Measurements from ENCODE around the gene PER2. TPM values are rescaled to one million over a fixed set of nuclear protein-coding genes. Genes with fewer than 3 reads are reported as not detected.

Gene PER2
- total and polyA plus RNA-seq, 2 donors (not counting 3 experiments of a cell fraction or from before 2014, with no cell fraction given): 0.86 to 3.8 TPM

DNA sequence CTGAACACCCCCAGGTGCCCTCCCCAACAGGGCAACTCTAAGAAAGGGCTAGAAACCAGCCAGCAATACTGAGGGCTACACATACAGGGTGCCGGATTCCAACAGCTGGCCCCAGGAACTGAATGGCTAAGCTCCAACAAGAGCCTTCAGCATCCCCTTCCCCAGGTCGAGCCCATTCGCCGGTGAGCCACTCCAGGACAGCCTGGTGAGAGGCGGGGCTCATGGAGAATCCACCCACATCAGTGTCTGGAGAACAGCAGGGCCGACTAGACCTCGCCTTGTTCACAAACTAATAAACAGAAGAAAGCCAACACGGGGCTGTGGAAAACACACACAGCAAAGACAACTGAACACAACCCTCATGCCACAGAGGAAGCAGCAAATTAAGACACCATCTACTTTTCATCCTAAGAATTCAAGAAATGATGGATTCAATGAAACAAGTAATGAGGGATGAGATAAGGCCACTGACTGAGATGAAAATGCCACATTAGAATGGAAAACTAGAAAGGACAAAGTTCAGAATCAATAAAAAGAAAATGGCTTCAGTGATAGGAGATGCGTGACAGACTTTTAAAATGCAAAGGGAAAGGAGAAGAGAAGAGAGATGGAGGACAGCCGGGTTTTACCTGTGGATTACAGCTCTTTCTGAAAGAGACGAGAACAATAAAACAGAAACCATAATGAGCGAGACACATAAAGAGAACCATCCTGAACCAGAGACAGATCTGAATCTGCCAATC is 8.2 kb downstream of the PER2 start:
- H3K4me2 ChIP-seq (ENCODE audit: insufficient read depth, low read length): no peak overlapping the region
- CTCF ChIA-PET: interaction anchor here (2.6 kb wide), 1 partner anchor 17 kb away, joined by 9 read pairs; no protein-coding TSS in a partner anchor
- dilution Hi-C loops (cut with MboI; ENCODE audit: extremely low pct_ligation_motif_present, low sequenced_read_pairs) (no loop called here), intact Hi-C loops (cut with micrococcal nuclease) (no loop called here)
- BruUV-seq (replicated peaks): no TSS peak
- H3K36me3 ChIP-seq (ENCODE audit: control insufficient read depth in 2 of 2, extremely low read depth in 1 of 2, insufficient read depth in 2 of 2, low read length in 2 of 2): peaks cover 0 to 2% of the 10 kb centered on the region in 2 experiments
- no peak overlapping the region for H2AFZ ChIP-seq (ENCODE audit: low read depth, low read length)
- H3K27me3 ChIP-seq (ENCODE audit: control insufficient read depth in 2 of 2, insufficient read depth in 2 of 2, low read length in 2 of 2): no peaks in the 10 kb centered on the region
- no peaks in the 10 kb centered on the region for H3K9me3 ChIP-seq (replicated peaks; ENCODE audit: control insufficient read depth, insufficient read depth, low read length)
- POLR2A ChIA-PET: no interaction called here
- no peak overlapping the region for H3K9ac ChIP-seq (replicated peaks; ENCODE audit: extremely low read depth, insufficient read depth, low read length)
- no peak overlapping the region for H3K27ac ChIP-seq (ENCODE audit: insufficient read depth, low read depth, low read length)
- H3K4me3 ChIP-seq (replicated peaks in 1 of 3; ENCODE audit: insufficient read depth in 1 of 3, low read depth in 1 of 3, low read length in 3 of 3): no peak overlapping the region
- no peaks in the 10 kb centered on the region for H3K9me1 ChIP-seq (replicated peaks; ENCODE audit: control insufficient read depth, extremely low read depth, insufficient read depth, low read length)
- no peak for DNase-seq (ENCODE audit: low read depth, low spot score)
- no peaks in the 10 kb centered on the region for H3K4me1 ChIP-seq (ENCODE audit: control insufficient read depth, extremely low read depth, insufficient read depth, low read length)
- FAIRE-seq: no peak
- no peaks in the 10 kb centered on the region for H3K79me2 ChIP-seq (ENCODE audit: control insufficient read depth, insufficient read depth, low read length)
- TF ChIP-seq FOS (IDR thresholded peaks at IDR 0.05; ENCODE audit: borderline replicate concordance, insufficient read depth, low read length) (no peak), EZH2 (IDR thresholded peaks at IDR 0.05; ENCODE audit: borderline replicate concordance, low read depth, low read length, severe bottlenecking) (no peak), GATA2 (IDR thresholded peaks at IDR 0.05; ENCODE audit: insufficient read depth, insufficient read length, low read depth, low read length) (no peak), MYC (IDR thresholded peaks at IDR 0.05; ENCODE audit: low read depth, low read length) (no peak), JUN (IDR thresholded peaks at IDR 0.05; ENCODE audit: borderline replicate concordance, insufficient read depth, insufficient read length, low read depth) (no peak), POLR2AphosphoS5 (IDR thresholded peaks at IDR 0.05; ENCODE audit: insufficient read depth, low read depth, low read length) (no peak), POLR2A (IDR thresholded peaks at IDR 0.05; ENCODE audit: low read depth, low read length) (no peak)
- TF ChIP-seq, protein P1, sequence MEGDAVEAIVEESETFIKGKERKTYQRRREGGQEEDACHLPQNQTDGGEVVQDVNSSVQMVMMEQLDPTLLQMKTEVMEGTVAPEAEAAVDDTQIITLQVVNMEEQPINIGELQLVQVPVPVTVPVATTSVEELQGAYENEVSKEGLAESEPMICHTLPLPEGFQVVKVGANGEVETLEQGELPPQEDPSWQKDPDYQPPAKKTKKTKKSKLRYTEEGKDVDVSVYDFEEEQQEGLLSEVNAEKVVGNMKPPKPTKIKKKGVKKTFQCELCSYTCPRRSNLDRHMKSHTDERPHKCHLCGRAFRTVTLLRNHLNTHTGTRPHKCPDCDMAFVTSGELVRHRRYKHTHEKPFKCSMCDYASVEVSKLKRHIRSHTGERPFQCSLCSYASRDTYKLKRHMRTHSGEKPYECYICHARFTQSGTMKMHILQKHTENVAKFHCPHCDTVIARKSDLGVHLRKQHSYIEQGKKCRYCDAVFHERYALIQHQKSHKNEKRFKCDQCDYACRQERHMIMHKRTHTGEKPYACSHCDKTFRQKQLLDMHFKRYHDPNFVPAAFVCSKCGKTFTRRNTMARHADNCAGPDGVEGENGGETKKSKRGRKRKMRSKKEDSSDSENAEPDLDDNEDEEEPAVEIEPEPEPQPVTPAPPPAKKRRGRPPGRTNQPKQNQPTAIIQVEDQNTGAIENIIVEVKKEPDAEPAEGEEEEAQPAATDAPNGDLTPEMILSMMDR (IDR thresholded peaks at IDR 0.05; ENCODE audit: extremely low read depth in 1 of 2, insufficient read depth in 1 of 2, low read depth in 1 of 2, low read length in 2 of 2): no peak
- TF ChIP-seq, protein P2, sequence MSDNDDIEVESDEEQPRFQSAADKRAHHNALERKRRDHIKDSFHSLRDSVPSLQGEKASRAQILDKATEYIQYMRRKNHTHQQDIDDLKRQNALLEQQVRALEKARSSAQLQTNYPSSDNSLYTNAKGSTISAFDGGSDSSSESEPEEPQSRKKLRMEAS (IDR thresholded peaks at IDR 0.05; ENCODE audit: insufficient read depth, insufficient read length): no peak
- no peaks in the 10 kb centered on the region for H4K20me1 ChIP-seq (replicated peaks; ENCODE audit: control insufficient read depth, extremely low read depth, insufficient read depth, low read length)
